Brain microvascular endothelial cell (primary cell): Measurements from ENCODE around the gene PRKAR1B.

Experiments used
- DNase-seq: peaks from one replicate; pipeline ENCODE4 v3.0.0-alpha.2; 2020
- H3K27ac ChIP-seq: fragments of 250-450 bp; sonication (Bioruptor Pico); 2 replicates; pipeline ENCODE4 v1.5.1; 2020; ENCODE audit warnings: mild to moderate bottlenecking, moderate library complexity
- H3K27me3 ChIP-seq: fragments of 250-450 bp; sonication (Bioruptor Pico); replicated peaks from 2 replicates; pipeline ENCODE4 v1.5.1; 2020; ENCODE audit warnings: mild to moderate bottlenecking
- H3K36me3 ChIP-seq: fragments of 250-450 bp; sonication (Bioruptor Pico); replicated peaks from 2 replicates; pipeline ENCODE4 v1.5.1; 2020; ENCODE audit warnings: mild to moderate bottlenecking
- H3K4me3 ChIP-seq: 2 replicates; pipeline ENCODE4 v1.5.1; 2011; ENCODE audit warnings: low read depth, mild to moderate bottlenecking, control low read depth, low read length, moderate library complexity
- in situ Hi-C: cut with HindIII; loops from 2 replicates; pipeline ENCODE4 v1.10.0; 2017; ENCODE audit warnings: low sequenced_read_pairs, low pct_ligation_motif_present
- TF ChIP-seq, protein P1 (sequence below): IDR thresholded peaks from 2 replicates; pipeline ENCODE4 v1.5.1; 2011; ENCODE audit warnings: low read depth, mild to moderate bottlenecking, moderate library complexity, low read length, control low read depth, inconsistent platforms; ENCODE audit errors: missing control alignments

The PRKAR1B gene

GRCh38 chr7:706721-707120, 20.4 kb downstream of the PRKAR1B start:
- TF ChIP-seq, protein P1, sequence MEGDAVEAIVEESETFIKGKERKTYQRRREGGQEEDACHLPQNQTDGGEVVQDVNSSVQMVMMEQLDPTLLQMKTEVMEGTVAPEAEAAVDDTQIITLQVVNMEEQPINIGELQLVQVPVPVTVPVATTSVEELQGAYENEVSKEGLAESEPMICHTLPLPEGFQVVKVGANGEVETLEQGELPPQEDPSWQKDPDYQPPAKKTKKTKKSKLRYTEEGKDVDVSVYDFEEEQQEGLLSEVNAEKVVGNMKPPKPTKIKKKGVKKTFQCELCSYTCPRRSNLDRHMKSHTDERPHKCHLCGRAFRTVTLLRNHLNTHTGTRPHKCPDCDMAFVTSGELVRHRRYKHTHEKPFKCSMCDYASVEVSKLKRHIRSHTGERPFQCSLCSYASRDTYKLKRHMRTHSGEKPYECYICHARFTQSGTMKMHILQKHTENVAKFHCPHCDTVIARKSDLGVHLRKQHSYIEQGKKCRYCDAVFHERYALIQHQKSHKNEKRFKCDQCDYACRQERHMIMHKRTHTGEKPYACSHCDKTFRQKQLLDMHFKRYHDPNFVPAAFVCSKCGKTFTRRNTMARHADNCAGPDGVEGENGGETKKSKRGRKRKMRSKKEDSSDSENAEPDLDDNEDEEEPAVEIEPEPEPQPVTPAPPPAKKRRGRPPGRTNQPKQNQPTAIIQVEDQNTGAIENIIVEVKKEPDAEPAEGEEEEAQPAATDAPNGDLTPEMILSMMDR, result no peak
- H3K27ac ChIP-seq, result no peak overlapping the region
- no peaks in the 10 kb centered on the region for H3K36me3 ChIP-seq
- no peak overlapping the region for H3K4me3 ChIP-seq
- H3K27me3 ChIP-seq, result no peaks in the 10 kb centered on the region
- in situ Hi-C loops, result no loop called here
- DNase-seq, result no peak

DNA sequence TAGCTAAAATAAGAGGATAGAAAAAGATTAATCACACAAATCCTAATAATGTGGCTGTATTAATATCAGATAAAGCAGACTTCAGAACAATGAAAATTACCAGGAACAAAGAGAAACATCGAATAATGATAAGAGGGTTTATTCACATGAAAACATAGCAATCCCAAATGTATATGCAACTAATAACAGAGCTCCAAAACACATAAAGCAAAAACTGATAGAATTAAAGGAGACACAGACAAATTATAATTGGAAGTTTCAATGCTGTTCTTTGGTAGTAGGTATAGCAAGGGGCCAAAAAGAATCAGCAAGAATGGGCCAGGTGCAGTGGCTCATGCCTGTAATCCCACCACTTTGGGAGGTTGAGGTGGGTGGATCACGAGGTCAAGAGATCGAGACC, 24.0 kb downstream of the PRKAR1B start:
- TF ChIP-seq, protein P1, result no peak
- DNase-seq, result no peak
- H3K27me3 ChIP-seq, result no peaks in the 10 kb centered on the region
- no peak overlapping the region for H3K4me3 ChIP-seq
- no peaks in the 10 kb centered on the region for H3K36me3 ChIP-seq
- no peak overlapping the region for H3K27ac ChIP-seq
- in situ Hi-C loops, result no loop called here

GRCh38 chr7:701086-701671, 25.9 kb downstream of the PRKAR1B start:
- in situ Hi-C loops, result no loop called here
- no peak for DNase-seq

GRCh38 chr7:699476-700170, 27.5 kb downstream of the PRKAR1B start:
- no peaks in the 10 kb centered on the region for H3K36me3 ChIP-seq
- H3K4me3 ChIP-seq, result no peak overlapping the region
- H3K27ac ChIP-seq, result no peak overlapping the region
- in situ Hi-C loops, result no loop called here
- H3K27me3 ChIP-seq, result no peaks in the 10 kb centered on the region
- TF ChIP-seq, protein P1, result no peak
- no peak for DNase-seq

More at GRCh38 chr7:701086-701671, 25.9 kb downstream of the PRKAR1B start:
- no peaks in the 10 kb centered on the region for H3K27me3 ChIP-seq
- TF ChIP-seq, protein P1, result no peak
- no peak overlapping the region for H3K27ac ChIP-seq
- H3K4me3 ChIP-seq, result no peak overlapping the region
- no peaks in the 10 kb centered on the region for H3K36me3 ChIP-seq

GRCh38 chr7:698515-699475, 28.3 kb downstream of the PRKAR1B start:
- in situ Hi-C loops, result no loop called here
- DNase-seq, result no peak
- no peak overlapping the region for H3K4me3 ChIP-seq
- H3K36me3 ChIP-seq, result no peaks in the 10 kb centered on the region
- no peaks in the 10 kb centered on the region for H3K27me3 ChIP-seq
- TF ChIP-seq, protein P1, result no peak
- no peak overlapping the region for H3K27ac ChIP-seq
